NCI-H1105 treated with DMSO at 0.1 percent for 48 hours (cell line): ENCODE data around the gene MX1.
A peak's percentile ranks its signal among the peaks of the same experiment; 100 is the strongest.
"Not testable (repeated sequence)": the region's sequence is repeated elsewhere in the genome, so short reads cannot be mapped to it uniquely, and the experiment has no call there.

Source experiments
- DNase-seq: peaks from one replicate; lab custom pipeline; 2025; lab: John Stamatoyannopoulos, UW

The MX1 gene

DNA sequence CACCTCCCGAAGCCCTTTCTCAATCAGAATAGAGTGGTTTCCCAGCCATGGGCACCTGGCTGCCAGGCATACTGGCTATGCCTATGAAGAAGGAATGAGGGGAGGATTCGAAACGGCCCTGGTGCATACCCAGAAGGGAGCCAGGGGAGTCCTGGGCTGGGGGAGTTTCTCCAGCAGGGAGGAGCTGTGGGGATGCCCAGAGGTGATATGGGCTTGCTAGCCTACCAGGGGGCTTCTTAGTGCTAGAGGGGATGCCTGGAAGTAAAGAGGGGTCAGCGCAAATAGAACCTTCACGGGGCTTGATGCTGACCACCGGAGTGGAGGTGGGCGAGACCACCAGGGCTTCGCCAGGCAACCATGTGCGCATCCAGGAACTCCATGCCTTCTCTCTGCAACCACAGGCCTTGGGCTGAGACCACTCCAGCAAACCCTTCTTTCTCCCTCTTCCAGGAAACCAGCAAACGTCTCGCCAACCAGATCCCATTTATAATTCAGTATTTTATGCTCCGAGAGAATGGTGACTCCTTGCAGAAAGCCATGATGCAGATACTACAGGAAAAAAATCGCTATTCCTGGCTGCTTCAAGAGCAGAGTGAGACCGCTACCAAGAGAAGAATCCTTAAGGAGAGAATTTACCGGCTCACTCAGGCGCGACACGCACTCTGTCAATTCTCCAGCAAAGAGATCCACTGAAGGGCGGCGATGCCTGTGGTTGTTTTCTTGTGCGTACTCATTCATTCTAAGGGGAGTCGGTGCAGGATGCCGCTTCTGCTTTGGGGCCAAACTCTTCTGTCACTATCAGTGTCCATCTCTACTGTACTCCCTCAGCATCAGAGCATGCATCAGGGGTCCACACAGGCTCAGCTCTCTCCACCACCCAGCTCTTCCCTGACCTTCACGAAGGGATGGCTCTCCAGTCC is 18.2 kb upstream of the MX1 start:
- no peak for DNase-seq

DNA sequence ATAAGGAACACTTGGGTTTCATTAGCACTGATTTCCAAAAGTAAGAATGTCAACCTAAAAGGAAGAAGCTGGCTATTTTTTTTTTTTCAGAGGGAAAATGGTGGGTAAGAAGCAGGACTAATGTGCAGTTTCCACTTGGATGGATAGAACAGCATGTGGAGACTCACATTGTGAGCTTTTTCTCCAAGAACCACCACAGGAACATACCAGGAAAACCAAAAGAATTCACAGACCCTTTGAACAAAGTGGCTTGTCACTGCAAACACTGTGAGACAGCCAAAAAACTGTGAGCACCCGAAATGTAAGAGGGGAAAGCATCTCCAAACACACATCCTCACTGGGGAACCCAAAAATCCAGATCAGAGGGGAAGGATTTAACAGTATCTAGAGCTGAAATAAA is 15.7 kb upstream of the MX1 start:
- DNase-seq, result no peak

DNA sequence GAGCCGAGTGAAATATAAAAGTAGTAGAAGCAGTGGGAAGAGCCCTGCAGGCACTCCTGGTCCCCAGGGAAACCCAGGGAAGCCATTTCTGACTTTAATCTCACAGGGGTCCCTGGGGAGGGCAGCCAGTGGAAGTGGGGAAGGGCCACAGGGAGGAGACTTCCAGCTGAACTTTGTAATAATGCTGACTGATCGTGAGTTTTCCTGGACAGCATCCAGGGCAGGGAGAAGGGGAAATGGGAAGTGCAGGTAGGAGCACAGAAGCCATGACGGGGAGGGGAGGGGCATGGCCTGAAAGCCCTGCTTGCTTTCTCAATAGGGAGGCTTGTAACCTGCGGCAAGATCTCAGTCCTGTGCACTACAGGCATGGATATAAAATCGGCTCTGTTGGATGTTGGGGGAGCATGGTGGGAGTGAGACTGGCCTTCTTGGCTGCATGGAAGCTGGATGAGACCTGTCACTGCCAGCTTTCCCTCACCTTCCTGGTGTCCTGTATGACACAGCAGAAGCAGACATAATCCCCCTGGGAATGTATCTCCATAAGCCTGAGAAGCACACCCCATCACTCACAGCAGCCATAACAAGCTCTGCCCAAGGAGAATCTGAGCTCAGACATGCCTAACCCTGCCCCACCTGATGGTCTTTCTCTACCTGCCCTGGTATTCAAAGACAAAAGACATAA is 15.1 kb upstream of the MX1 start:
- DNase-seq, result no peak

DNA sequence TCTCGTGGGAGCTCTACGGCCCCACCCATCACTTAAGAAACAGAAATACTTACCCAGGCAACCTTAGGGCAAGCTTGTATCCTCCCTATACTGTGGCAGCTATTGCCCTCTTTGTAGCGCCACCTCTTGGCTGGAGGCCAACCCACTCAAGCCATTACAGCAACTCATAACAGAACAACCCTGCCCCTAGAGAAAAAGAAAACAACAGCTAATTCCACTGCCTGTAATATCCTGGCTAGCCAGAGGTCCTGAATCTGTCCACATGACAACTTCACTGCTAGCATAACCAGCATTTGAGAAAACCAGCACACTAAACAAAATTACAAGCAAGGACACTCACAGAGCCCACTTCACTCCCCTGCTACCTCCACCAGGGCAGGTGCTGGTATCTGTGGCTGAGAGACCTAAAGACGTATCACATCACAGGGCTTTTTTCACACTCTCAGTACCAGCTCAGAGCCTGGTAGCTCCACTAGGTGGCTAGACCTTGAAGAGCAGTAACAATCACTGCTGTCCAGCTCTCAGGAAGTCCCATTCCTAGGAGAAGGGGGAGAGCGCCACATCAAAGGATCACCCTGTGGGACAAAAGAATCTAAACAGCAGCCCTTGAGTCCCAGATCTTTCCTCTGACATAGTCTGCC is 14.5 kb upstream of the MX1 start:
- peak; percentile 1 for DNase-seq

DNA sequence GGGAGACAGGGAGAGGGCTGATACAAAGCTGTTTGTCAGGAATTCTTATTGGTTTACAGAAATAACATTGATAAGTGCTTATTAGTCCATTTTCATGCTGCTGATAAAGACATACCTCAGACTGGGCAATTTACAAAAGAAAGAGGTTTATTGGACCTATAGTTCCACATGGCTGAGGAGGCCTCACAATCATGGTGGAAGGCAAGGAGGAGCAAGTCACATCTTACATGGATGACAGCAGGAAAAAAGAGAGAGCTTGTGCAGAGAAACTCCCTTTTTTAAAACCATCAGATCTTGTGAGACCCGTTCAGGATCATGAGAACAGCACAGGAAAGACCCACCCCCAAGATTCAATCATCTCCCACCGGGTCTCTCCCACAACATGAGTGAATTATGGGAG is 8.5 kb upstream of the MX1 start:
- DNase-seq, result not testable (repeated sequence)

DNA sequence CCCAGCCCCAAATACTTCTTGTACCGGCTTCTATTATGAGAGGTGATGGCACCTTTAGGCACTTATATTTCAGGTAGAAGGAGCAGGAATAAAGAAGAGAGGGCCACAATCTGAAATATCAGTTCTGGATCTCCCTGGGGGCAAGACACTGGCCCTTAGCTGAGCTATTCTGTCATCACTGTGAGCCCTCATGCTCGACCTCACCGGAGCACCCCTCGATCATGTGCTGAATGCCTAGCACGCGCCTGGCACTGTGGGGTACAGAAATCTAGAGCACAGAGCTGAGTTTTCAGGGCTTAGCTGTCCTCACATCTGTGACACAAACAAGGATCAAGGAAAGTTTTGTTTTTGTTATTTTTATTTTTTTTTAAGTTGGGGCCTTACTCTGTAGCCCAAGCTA is 7.6 kb upstream of the MX1 start:
- no peak for DNase-seq

DNA sequence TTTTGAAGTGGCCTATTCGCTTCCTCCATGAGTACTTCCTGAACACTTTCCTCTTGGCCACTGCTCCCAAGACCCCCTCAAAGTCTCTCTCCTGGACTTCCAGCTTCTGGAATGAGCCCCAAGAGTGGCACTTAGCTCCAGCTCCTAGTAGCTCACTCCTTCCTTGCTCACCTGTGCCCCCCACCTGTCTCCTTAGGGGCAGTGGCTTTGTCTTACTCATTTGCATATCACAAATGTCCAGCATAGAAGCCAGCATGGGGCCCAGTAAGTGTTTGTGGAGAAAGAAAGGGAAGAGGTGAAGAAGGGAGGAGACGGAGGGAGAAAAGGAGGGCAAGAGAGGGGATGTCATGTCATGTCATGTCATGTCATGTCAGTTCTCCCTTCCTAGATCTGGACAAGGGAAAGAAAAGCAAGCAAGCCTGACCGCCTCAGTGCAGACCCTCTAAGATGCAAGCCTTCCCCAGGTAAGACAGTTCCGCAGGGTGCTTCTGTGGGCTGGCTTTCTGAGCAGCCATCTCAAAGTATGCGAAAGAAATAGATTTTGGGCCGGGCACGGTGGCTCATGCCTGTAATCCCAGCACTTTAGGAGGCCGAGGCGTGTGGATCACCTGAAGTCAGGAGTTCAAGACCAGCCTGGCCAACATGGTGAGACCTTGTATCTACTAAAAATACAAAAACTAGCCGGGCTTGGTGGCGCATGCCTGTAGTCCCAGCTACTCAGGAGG is 6.9 kb upstream of the MX1 start:
- no peak for DNase-seq

DNA sequence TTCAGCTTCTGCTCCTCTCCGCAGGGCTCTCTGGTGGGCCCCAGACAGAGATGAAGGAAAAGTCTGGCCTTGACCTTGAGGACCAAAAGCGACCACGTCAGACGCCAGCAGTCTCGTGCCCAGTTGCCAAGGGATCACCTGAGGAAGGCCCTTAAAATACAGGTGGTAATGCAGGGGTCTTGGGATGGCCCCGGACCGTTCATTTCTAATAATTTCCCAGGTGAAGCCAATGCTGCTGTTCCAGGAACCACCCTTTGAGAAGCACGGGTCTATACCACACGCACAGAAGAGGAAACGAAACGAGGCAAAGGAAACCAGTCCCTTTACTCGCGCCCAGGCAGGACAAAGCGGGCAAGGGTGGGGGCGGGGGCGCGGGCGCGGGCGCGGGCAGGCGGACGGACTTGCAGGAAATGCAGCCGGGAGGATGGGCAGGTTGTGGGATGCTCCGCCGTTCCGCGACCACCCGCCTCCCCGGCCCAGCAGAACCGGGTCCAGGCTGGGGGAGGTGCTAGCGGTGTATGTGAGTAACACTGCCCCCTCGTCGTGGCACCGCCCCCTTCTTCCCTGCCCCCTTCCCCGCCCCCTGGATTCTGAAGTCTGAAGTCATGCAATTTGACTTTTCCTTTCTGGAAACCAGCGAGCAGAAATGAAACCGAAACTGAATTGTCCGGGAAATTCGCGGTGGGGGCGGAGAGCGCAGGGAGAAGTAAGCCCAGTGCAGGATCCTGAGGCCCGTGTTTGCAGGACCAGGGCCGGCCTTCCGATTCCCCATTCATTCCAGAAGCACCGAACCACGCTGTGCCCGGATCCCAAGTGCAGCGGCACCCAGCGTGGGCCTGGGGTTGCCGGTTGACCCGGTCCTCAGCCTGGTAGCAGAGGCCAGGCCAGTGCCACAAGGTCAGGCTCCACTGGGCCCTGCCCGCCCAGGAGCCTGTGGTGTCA is 5.8 kb upstream of the MX1 start:
- peak; percentile 52 for DNase-seq

DNA sequence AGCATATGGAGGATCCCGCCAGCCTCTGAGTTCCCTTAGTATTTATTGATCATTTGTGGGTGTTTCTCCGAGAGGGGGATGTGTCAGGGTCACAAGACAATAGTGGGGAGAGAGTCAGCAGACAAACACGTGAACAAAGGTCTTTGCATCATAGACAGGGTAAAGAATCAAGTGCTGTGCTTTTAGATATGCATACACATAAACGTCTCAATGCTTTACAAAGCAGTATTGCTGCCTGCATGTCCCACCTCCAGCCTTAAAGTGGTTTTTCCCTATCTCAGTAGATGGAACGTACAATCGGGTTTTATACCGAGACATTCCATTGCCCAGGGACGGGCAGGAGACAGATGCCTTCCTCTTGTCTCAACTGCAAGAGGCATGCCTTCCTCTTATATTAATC is 5.0 kb upstream of the MX1 start:
- DNase-seq, result not testable (repeated sequence)

DNA sequence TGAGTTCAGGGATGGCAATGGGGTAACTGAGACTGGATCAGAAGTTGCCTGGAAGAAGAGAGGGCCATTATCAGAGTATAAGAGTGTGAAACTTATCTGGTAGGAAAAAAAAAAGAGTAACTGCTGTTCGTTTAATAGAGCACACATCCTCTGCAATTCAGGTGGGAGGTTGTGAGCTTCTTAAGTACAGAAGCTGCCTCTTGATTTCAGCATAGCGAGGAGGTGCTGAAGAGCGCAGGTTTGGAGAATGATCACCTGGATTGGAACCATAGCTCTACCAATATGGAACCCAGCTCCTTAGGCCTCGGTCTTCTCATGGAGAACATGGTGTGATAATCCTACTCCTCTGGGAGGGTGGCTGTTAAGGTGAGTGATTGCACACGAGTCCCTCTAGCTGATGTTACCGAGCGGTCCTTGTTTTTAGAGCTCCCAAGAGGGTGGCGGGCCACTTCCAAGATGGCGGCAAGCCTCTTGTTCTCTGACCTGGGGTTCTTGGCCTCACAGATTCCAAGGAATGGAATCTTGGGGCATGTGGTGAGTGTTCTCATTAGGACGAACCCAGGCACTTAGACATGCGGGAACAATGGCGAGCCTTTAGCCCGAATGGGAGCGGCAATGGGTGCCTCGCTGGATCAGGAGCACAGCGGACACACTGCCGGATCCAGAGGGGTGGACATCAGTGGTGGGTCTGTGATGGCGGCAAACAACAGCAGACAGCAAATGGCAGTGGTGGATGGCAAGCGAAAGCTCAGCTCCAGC is 3.3 kb upstream of the MX1 start:
- no peak for DNase-seq

DNA sequence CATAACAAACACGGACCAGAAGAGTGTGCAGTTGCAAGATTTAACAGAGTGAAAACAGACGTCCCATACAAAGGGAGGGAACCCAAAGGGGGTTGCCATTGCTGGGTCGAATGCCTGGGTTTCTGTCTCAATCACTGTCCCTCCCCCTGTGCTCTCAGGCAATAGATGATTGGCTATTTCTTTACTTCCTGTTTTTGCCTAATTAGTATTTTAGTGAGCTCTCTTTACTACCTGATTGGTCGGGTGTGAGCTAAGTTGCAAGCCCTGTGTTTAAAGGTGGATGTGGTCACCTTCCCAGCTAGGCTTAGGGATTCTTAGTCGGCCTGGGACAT is 2.8 kb upstream of the MX1 start:
- not testable (repeated sequence) for DNase-seq

DNA sequence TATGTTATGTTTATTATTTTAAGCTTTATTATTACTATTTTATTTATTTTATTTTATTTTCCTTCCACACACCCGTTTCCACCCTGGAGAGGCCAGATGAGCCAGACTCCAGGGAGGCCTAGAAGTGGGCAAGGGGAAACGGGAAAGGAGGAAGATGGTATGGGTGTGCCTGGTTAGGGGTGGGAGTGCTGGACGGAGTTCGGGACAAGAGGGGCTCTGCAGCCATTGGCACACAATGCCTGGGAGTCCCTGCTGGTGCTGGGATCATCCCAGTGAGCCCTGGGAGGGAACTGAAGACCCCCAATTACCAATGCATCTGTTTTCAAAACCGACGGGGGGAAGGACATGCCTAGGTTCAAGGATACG is 468 bp upstream of the MX1 start:
- no peak for DNase-seq

DNA sequence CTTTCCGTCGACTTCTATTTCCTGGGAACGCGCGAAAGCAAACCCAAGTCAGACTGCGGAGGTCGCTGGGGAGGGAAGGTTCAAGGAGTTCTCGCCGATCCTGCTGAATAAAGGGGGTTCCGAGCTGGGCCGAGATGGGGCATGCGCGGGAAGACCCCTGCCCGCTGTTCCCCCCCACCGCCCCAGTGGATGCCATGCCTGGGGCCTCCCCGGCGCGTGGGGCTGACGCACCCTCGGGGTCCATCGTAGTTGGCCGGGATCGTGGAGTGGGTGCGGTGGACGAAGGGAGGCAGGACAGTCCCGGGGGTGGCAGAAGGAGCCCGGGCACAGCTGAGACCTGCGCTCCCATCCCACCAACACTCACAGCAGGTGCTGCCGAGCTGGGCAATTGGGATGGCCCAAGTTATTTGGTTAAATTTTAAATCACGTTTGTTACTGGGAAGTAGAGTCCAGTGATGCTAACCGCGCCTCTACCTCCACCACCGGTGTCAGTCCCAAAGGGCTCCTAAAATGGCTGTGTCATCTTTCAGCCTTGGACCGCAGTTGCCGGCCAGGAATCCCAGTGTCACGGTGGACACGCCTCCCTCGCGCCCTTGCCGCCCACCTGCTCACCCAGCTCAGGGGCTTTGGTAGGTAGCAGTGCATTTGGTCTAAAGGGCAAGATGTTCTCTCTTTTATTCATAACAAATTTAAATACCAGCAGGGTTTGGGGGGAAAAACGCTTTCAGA is 801 bp downstream of the MX1 start:
- no peak for DNase-seq

DNA sequence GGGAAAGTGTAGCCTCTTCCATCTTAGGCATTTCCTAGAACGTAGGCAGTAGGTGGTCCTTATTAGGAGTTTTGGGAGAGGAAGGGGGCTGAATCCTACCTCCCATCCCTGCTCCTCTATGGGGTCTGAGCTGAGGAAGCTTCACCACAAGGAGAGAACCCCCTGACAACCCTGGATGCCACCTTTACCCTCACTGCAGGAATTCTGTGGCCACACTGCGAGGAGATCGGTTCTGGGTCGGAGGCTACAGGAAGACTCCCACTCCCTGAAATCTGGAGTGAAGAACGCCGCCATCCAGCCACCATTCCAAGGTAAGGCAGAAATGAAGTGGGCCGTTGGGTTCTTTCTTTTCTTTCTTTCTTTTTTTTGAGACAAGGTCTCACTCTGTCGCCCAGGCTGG is 1.5 kb downstream of the MX1 start:
- DNase-seq, result no peak

DNA sequence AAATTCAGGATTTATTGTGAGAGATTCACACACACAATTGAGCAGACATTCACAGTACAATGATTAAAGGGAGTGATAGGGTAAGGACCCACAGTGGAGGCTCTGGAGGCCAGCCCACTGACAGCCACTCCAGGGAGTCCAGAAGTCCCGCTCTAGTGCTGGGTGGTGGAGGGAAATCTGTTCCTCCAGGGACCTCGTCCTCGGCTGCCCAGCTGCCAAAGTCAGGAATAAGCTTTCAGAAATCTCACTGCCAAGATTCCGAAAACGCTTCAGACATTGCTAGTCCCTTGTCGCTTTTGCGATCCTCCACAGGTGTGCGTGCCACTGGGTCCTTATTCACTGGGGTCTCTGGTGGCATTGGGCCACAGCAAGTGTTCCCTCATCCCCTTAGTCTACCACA is 2.3 kb downstream of the MX1 start:
- DNase-seq, result no peak

DNA sequence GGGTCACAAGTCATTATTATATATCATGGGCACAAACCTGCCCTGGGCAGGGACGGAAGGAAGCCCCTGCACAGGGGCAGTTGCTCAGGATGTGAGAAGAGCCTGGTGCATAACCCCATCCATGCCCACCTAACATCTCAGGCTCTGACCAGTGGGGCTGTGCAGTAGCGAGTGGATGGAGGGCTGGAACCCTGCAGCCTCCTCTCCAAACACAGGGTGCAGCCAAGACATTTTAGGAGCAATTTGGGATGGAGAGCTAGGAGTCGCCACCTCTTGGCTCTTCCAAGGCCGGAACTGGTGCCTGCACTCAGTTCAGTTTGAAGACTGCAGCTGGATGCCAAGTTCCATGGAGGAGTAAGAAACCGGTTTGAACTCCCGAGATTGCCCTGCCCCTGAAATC is 2.8 kb downstream of the MX1 start:
- DNase-seq, result no peak

DNA sequence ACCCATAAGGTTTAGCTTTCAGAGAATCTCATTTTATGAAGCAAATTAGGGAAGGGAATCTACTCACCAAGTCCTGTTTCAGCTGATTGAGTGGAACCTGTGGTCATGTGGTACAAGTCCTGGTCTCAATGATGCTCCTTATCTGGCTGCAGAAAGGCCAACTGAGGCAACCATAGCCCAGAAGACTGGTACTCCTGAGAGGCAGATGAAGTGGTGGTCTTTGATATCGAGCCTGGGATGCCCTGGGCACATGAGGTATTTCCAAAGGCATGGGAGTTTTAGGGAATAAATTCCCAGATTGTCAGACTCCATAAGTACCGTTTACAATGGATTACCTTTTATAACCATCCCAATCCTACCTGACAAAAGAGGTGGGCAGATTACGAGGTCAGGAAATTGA is 3.3 kb downstream of the MX1 start:
- DNase-seq, result no peak

DNA sequence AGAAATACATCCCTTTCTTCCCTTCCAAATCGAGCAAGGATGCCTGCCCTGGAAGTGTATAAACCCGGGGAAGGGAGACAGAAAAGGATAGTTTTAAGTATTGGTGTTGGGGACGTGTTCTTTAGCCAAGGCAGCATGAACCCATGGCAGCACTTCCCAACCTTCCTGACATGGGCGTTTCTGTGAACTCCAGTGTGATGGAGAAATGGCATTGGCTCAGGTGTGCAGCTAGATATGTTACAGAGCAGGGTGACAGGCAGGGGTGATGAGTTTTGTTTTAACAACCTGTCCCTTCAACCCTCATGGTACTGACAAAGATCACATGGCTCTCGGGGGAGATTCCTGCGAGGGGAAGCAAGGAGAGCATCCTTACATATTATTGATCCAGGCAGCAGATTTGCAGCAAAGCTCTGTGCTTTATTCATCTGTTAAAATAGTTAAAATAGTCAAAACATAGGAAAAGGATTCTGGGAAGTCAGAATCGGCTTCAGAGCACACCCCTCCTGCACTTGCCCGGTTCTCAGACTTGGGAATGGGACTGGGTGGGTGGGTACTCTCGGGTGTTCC is 4.0 kb downstream of the MX1 start:
- DNase-seq, result no peak

DNA sequence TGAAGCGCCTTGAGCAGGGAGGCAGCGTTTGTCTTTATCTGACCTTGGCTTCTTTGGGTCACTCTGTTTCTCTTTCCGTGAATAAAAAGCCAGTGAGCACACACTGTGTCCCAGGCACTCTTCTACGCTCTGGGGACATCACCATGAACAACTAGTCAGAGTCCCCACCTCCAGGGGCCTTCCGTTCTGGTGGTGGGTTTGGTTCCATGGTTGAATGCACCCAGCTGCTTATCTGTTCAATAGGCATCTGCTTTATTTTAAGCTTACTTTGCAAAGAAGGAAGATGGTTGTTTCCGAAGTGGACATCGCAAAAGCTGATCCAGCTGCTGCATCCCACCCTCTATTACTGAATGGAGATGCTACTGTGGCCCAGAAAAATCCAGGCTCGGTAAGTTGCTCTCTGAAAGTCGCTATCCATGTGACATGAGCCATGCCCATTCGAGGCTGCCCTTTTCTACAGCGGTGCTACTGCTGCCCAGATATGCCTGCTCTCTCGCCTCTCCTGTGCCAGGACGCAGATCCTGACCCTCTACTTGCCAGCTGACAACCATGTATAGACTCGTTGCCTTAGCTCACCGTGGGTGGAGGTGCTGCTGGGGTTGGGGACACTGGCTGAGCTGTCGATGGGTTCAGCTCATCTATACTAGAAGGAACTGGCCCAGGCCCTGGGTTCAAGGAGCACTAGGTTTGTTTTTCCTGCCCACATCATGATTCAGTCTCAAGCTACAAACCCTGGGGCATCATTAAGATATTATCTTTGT is 5.9 kb downstream of the MX1 start:
- DNase-seq, result no peak
